GM12864 (cell line): Measurements from ENCODE around the gene DHX34.
"Not testable (repeated sequence)": the region's sequence is repeated elsewhere in the genome, so short reads cannot be mapped to it uniquely, and the experiment has no call there.

Experiments
- DNase-seq: peaks from one replicate; pipeline ENCODE4 v3.0.0-alpha.2; 2011; ENCODE audit warnings: low read depth
- H3K4me3 ChIP-seq: 2 replicates; pipeline ENCODE4 v1.5.1; 2011; ENCODE audit warnings: mild to moderate bottlenecking, low read depth, low read length, control low read depth
- CTCF ChIP-seq: IDR thresholded peaks from 2 replicates; pipeline ENCODE4 v1.5.1; 2011; ENCODE audit warnings: low read depth, mild to moderate bottlenecking, moderate library complexity, low read length, control low read depth, inconsistent platforms; ENCODE audit errors: missing control alignments

Gene DHX34

GRCh38 chr19:47377208-47377701 lies 28.1 kb downstream of the DHX34 start:
- TF ChIP-seq CTCF, result no peak
- DNase-seq, result no peak
- H3K4me3 ChIP-seq, result no peak overlapping the region

GRCh38 chr19:47377801-47378200 lies 28.7 kb downstream of the DHX34 start:
- no peak for DNase-seq
- H3K4me3 ChIP-seq, result no peak overlapping the region
- no peak for TF ChIP-seq CTCF

GRCh38 chr19:47378246-47378645 lies 29.1 kb downstream of the DHX34 start:
- no peak for DNase-seq
- TF ChIP-seq CTCF, result no peak

GRCh38 chr19:47379381-47379938 lies 30.3 kb downstream of the DHX34 start:
- no peak overlapping the region for H3K4me3 ChIP-seq
- DNase-seq, result no peak
- TF ChIP-seq CTCF, result no peak

More at GRCh38 chr19:47378246-47378645, 29.1 kb downstream of the DHX34 start:
- no peak overlapping the region for H3K4me3 ChIP-seq

- H3K4me3 ChIP-seq, result no peak overlapping the region
- no peak for TF ChIP-seq CTCF
- DNase-seq, result no peak
Measured at GRCh38 chr19:47380559-47380958, 31.4 kb downstream of the DHX34 start.

GRCh38 chr19:47381121-47381520 lies 32.0 kb downstream of the DHX34 start:
- no peak for DNase-seq
- no peak overlapping the region for H3K4me3 ChIP-seq
- TF ChIP-seq CTCF, result no peak

- H3K4me3 ChIP-seq, result no peak overlapping the region
- TF ChIP-seq CTCF, result no peak
- DNase-seq, result no peak
Measured at GRCh38 chr19:47381653-47382279, 32.7 kb downstream of the DHX34 start.

- not testable (repeated sequence) for H3K4me3 ChIP-seq, DNase-seq
Measured at GRCh38 chr19:47383890-47384289, 34.8 kb downstream of the DHX34 start.

GRCh38 chr19:47384533-47384932 lies 35.4 kb downstream of the DHX34 start:
- H3K4me3 ChIP-seq, DNase-seq: not testable (repeated sequence)

GRCh38 chr19:47386582-47386981 lies 37.5 kb downstream of the DHX34 start:
- DNase-seq, H3K4me3 ChIP-seq: not testable (repeated sequence)
